ENCODE data around the gene C1QTNF5. TPM values are rescaled to one million over a fixed set of nuclear protein-coding genes. Genes with fewer than 3 reads are reported as not detected.

Gene C1QTNF5
- total RNA-seq, 1 experiment from 2014 or later = 0.33 TPM

GRCh38 chr11:119373059-119373920 lies 32.6 kb upstream of the C1QTNF5 start:
- no peak overlapping the region for H2BK20ac ChIP-seq (ENCODE audit: low read depth, low read length, poor library complexity, severe bottlenecking)
- peaks cover 68 to 79% of the 10 kb centered on the region in 2 experiments for H3K4me1 Mint-ChIP-seq
- H2AFZ ChIP-seq (ENCODE audit: low read length) = no peak overlapping the region
- no peaks in the 10 kb centered on the region for H3K23me2 ChIP-seq (ENCODE audit: insufficient read length, low read depth, low read length, poor library complexity, severe bottlenecking)
- H3K18ac ChIP-seq (ENCODE audit: insufficient read length, low read depth, low read length) = no peak overlapping the region
- H3K79me2 ChIP-seq (ENCODE audit: insufficient read depth, low read length) = no peaks in the 10 kb centered on the region
- no peak overlapping the region for H3K9ac ChIP-seq (ENCODE audit: extremely low read depth, insufficient read length, low read length)
- no peaks in the 10 kb centered on the region for H3K9me3 ChIP-seq (ENCODE audit: control insufficient read depth, low read depth, low read length)
- H3K27me3 Mint-ChIP-seq (ENCODE audit: low read depth) = peaks cover 14% of the 10 kb centered on the region
- H3K27ac ChIP-seq (ENCODE audit: insufficient read length, low read depth, low read length) = no peak overlapping the region
- H3K27ac Mint-ChIP-seq = no peak overlapping the region
- no peak overlapping the region for H2AK5ac ChIP-seq (ENCODE audit: insufficient read length, low read length)
- H3K14ac ChIP-seq (ENCODE audit: insufficient read depth, low read length) = no peak overlapping the region
- no peak overlapping the region for H4K91ac ChIP-seq (ENCODE audit: insufficient read length, low read depth, low read length)
- no peak overlapping the region; a peak in 1 of 5 replicates for H3K4me3 Mint-ChIP-seq
- H2BK12ac ChIP-seq (ENCODE audit: insufficient read length, low read depth, low read length) = no peak overlapping the region
- H4K5ac ChIP-seq (ENCODE audit: insufficient read length, low read depth, low read length) = no peak overlapping the region
- DNase-seq = no peak
- peaks cover 2% of the 10 kb centered on the region; the same call in 1 of the 2 replicates for H3K4me1 ChIP-seq (ENCODE audit: insufficient read depth, low read length)
- H3K4ac ChIP-seq (ENCODE audit: low read depth, low read length) = no peak overlapping the region
- no peak overlapping the region for H2BK120ac ChIP-seq (ENCODE audit: low read depth, low read length, poor library complexity, severe bottlenecking)
- H3K27me3 ChIP-seq (ENCODE audit: insufficient read depth, low read length) = no peaks in the 10 kb centered on the region
- H3K4me2 ChIP-seq (ENCODE audit: insufficient read depth, insufficient read length, low read length) = no peak overlapping the region
- no CpG with 5 or more reads among the region's 23 CpGs for WGBS (ENCODE audit: extremely low coverage, insufficient read length, low lambda C conversion rate)
- no peak overlapping the region for H3K56ac ChIP-seq (ENCODE audit: insufficient read length, low read depth, low read length)
- no peak overlapping the region for H3T11ph ChIP-seq (ENCODE audit: low read length)
- no peak overlapping the region for H2BK15ac ChIP-seq (ENCODE audit: low read depth, low read length)
- H2BK5ac ChIP-seq (ENCODE audit: insufficient read length, low read length) = no peak overlapping the region
- no peaks in the 10 kb centered on the region for H3K9me3 Mint-ChIP-seq
- no peaks in the 10 kb centered on the region for H3K79me1 ChIP-seq (ENCODE audit: insufficient read depth, low read depth, low read length, poor library complexity, severe bottlenecking)
- TF ChIP-seq, protein P1, sequence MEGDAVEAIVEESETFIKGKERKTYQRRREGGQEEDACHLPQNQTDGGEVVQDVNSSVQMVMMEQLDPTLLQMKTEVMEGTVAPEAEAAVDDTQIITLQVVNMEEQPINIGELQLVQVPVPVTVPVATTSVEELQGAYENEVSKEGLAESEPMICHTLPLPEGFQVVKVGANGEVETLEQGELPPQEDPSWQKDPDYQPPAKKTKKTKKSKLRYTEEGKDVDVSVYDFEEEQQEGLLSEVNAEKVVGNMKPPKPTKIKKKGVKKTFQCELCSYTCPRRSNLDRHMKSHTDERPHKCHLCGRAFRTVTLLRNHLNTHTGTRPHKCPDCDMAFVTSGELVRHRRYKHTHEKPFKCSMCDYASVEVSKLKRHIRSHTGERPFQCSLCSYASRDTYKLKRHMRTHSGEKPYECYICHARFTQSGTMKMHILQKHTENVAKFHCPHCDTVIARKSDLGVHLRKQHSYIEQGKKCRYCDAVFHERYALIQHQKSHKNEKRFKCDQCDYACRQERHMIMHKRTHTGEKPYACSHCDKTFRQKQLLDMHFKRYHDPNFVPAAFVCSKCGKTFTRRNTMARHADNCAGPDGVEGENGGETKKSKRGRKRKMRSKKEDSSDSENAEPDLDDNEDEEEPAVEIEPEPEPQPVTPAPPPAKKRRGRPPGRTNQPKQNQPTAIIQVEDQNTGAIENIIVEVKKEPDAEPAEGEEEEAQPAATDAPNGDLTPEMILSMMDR (conservative IDR thresholded peaks at IDR 0.05) = no peak
- no peaks in the 10 kb centered on the region for H4K20me1 ChIP-seq (ENCODE audit: control insufficient read depth, insufficient read depth, insufficient read length)
- peaks cover 0 to 3% (median 0%) of the 10 kb centered on the region in 3 experiments; a peak in 1 of 7 replicates for H3K36me3 Mint-ChIP-seq (ENCODE audit: insufficient read depth in 1 of 3, low read depth in 3 of 3)
- H3K23ac ChIP-seq (ENCODE audit: insufficient read length, low read depth, low read length) = no peak overlapping the region
- H4K8ac ChIP-seq (replicated peaks; ENCODE audit: insufficient read length, low read depth, low read length) = no peak overlapping the region

All from H9 (cell line).